ENCODE data around the gene PPM1F.

The PPM1F gene

GRCh38 chr22:21985214-21985613 is 32.6 kb upstream of the PPM1F start:
- TF ChIP-seq POLR2A (IDR thresholded peaks at IDR 0.05; ENCODE audit: low read length) (no peak), GATA1 (IDR thresholded peaks at IDR 0.05; ENCODE audit: low read depth, low read length) (no peak)
- DNase-seq, result no peak

- TF ChIP-seq GATA1 (IDR thresholded peaks at IDR 0.05; ENCODE audit: low read depth, low read length) (no peak), POLR2A (IDR thresholded peaks at IDR 0.05; ENCODE audit: low read length) (no peak)
- DNase-seq, result peak; percentile 41 to 42
Observed at GRCh38 chr22:21984793-21985192, 32.1 kb upstream of the PPM1F start.

- DNase-seq, result peak; percentile 88 to 91
- TF ChIP-seq GATA1 (IDR thresholded peaks at IDR 0.05; ENCODE audit: low read depth, low read length) (no peak), POLR2A (IDR thresholded peaks at IDR 0.05; ENCODE audit: low read length) (peak; percentile 70)
Observed at GRCh38 chr22:21982338-21982965, 29.8 kb upstream of the PPM1F start, which contains the start of gene TOP3B. Gene TOP3B, minus strand, starts transcription at chr22:21982787. Its CDS starts 7,078 bp downstream, at chr22:21975709.

- TF ChIP-seq POLR2A (IDR thresholded peaks at IDR 0.05; ENCODE audit: low read length) (no peak), GATA1 (IDR thresholded peaks at IDR 0.05; ENCODE audit: low read depth, low read length) (no peak)
- peak; percentile 45 to 49 for DNase-seq
Observed at GRCh38 chr22:21981874-21982273, 29.2 kb upstream of the PPM1F start.

GRCh38 chr22:21980547-21980946 is 27.9 kb upstream of the PPM1F start:
- no peak for DNase-seq
- TF ChIP-seq GATA1 (IDR thresholded peaks at IDR 0.05; ENCODE audit: low read depth, low read length) (no peak), POLR2A (IDR thresholded peaks at IDR 0.05; ENCODE audit: low read length) (no peak)

GRCh38 chr22:21978564-21979386 is 26.1 kb upstream of the PPM1F start:
- no peak for TF ChIP-seq POLR2A (IDR thresholded peaks at IDR 0.05; ENCODE audit: low read length)
- no peak for TF ChIP-seq GATA1 (IDR thresholded peaks at IDR 0.05; ENCODE audit: low read depth, low read length)
- DNase-seq, result no peak

GRCh38 chr22:21977814-21978213 is 25.2 kb upstream of the PPM1F start:
- no peak for DNase-seq
- TF ChIP-seq GATA1 (IDR thresholded peaks at IDR 0.05; ENCODE audit: low read depth, low read length), result no peak
- TF ChIP-seq POLR2A (IDR thresholded peaks at IDR 0.05; ENCODE audit: low read length), result no peak

- TF ChIP-seq GATA1 (IDR thresholded peaks at IDR 0.05; ENCODE audit: low read depth, low read length) (no peak), POLR2A (IDR thresholded peaks at IDR 0.05; ENCODE audit: low read length) (no peak)
- DNase-seq, result no peak
Observed at GRCh38 chr22:21975854-21976345, 23.3 kb upstream of the PPM1F start.

GRCh38 chr22:21975273-21975672 is 22.6 kb upstream of the PPM1F start:
- TF ChIP-seq POLR2A (IDR thresholded peaks at IDR 0.05; ENCODE audit: low read length), result no peak
- TF ChIP-seq GATA1 (IDR thresholded peaks at IDR 0.05; ENCODE audit: low read depth, low read length), result no peak
- no peak for DNase-seq

GRCh38 chr22:21974058-21974649 is 21.5 kb upstream of the PPM1F start:
- DNase-seq, result no peak

GRCh38 chr22:21972806-21973205 is 20.2 kb upstream of the PPM1F start:
- no peak for DNase-seq
- no peak for TF ChIP-seq POLR2A (IDR thresholded peaks at IDR 0.05; ENCODE audit: low read length)
- no peak for TF ChIP-seq GATA1 (IDR thresholded peaks at IDR 0.05; ENCODE audit: low read depth, low read length)

More at GRCh38 chr22:21974058-21974649, 21.5 kb upstream of the PPM1F start:
- TF ChIP-seq POLR2A (IDR thresholded peaks at IDR 0.05; ENCODE audit: low read length) (no peak), GATA1 (IDR thresholded peaks at IDR 0.05; ENCODE audit: low read depth, low read length) (no peak)

- TF ChIP-seq GATA1 (IDR thresholded peaks at IDR 0.05; ENCODE audit: low read depth, low read length) (no peak), POLR2A (IDR thresholded peaks at IDR 0.05; ENCODE audit: low read length) (no peak)
- DNase-seq, result peak; percentile 56 to 64
Observed at GRCh38 chr22:21972293-21972779, 19.7 kb upstream of the PPM1F start.

GRCh38 chr22:21971858-21972275 is 19.2 kb upstream of the PPM1F start:
- no peak for TF ChIP-seq POLR2A (IDR thresholded peaks at IDR 0.05; ENCODE audit: low read length)
- no peak for TF ChIP-seq GATA1 (IDR thresholded peaks at IDR 0.05; ENCODE audit: low read depth, low read length)
- no peak for DNase-seq
